Stimulated activated CD4-positive, alpha-beta T cell treated with anti-CD3 and anti-CD28 coated beads, Interleukin-2, amount 100 ng/mL, for 4 hours (primary cell): ENCODE measurements around the gene NMS.

Source experiments
- DNase-seq: peaks from one replicate; pipeline ENCODE4 v3.0.0-alpha.2; 2020; ENCODE audit warnings: low read depth

The NMS gene

GRCh38 chr2:100485396-100485795, 15.1 kb downstream of the NMS start:
- no peak for DNase-seq

GRCh38 chr2:100494712-100495111, 24.4 kb downstream of the NMS start:
- DNase-seq: no peak

- no peak for DNase-seq
Measured at GRCh38 chr2:100502782-100503181, 32.5 kb downstream of the NMS start.

GRCh38 chr2:100504542-100504941, 34.3 kb downstream of the NMS start:
- DNase-seq: no peak

- no peak for DNase-seq
Measured at GRCh38 chr2:100509066-100509465, 38.8 kb downstream of the NMS start.

- no peak for DNase-seq
Measured at GRCh38 chr2:100513650-100514049, 43.4 kb downstream of the NMS start.

GRCh38 chr2:100517556-100517955, 47.3 kb downstream of the NMS start:
- DNase-seq: no peak

GRCh38 chr2:100518801-100519200, 48.5 kb downstream of the NMS start:
- DNase-seq: no peak

- DNase-seq: no peak
Measured at GRCh38 chr2:100520224-100520623, 49.9 kb downstream of the NMS start.

GRCh38 chr2:100522430-100522829, 52.1 kb downstream of the NMS start:
- DNase-seq: no peak

GRCh38 chr2:100524331-100524730, 54.0 kb downstream of the NMS start:
- DNase-seq: no peak

GRCh38 chr2:100526868-100527267, 56.6 kb downstream of the NMS start:
- no peak for DNase-seq

GRCh38 chr2:100527440-100528015, 57.2 kb downstream of the NMS start:
- DNase-seq: no peak

GRCh38 chr2:100529176-100529575, 58.9 kb downstream of the NMS start:
- DNase-seq: no peak

GRCh38 chr2:100529900-100530299, 59.6 kb downstream of the NMS start:
- DNase-seq: no peak
